Raji (cell line): ENCODE results near the gene SETD7.

ENCODE experiments used
- POLR2A ChIP-seq: IDR thresholded peaks from 2 replicates; pipeline ENCODE4 v1.6.1; 2011; ENCODE audit warnings: low read depth, low read length, control low read depth; ENCODE audit not compliant: insufficient read depth

The SETD7 gene

DNA sequence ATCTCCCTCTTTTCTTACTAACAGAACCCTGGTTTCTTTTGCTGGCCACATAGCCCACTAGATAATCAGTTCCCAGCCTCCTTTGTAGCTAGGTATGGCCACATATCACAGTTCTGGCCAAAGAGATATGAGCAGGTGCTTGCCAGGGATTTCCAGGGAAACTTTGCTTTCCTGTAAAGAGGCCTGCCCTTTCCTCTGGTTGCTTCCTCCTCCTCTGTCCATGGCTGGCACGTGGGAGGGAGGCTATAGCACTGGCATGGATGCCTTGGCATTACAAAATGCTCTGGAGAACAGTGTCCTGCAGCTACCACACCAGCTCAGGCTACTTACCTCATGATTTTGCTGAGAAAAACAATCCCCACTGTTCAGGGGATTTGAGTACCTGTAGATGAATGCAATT lies 74.6 kb downstream of the SETD7 start:
- no peak for TF ChIP-seq POLR2A

- TF ChIP-seq POLR2A = no peak
These were observed 79.7 kb downstream of the SETD7 start for GRCh38 chr4:139476363-139476762.

GRCh38 chr4:139472852-139473251 lies 83.2 kb downstream of the SETD7 start:
- no peak for TF ChIP-seq POLR2A

GRCh38 chr4:139470997-139471665 lies 84.9 kb downstream of the SETD7 start:
- TF ChIP-seq POLR2A = no peak

GRCh38 chr4:139470295-139470694 lies 85.7 kb downstream of the SETD7 start:
- no peak for TF ChIP-seq POLR2A

DNA sequence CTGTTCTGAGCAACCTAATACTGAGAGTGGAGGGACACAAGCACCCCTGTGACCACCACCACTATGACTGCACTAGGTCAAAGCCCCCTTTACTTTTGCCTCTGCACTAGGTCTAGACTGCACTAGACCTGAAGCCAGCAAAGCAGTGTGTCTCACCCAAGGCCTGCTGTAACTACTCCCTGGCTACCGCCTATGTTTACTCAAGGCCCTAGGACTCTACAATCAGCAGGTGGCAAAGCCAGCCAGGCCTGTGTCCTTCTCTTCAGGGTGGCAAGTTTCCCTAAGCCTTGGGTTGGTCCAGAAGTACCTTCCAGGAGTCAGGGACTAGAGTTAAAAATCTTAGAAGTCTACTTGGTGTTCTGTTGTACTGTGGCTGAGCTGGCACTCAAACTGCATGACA lies 86.2 kb downstream of the SETD7 start:
- TF ChIP-seq POLR2A = no peak

GRCh38 chr4:139469216-139469615 lies 86.8 kb downstream of the SETD7 start:
- no peak for TF ChIP-seq POLR2A

DNA sequence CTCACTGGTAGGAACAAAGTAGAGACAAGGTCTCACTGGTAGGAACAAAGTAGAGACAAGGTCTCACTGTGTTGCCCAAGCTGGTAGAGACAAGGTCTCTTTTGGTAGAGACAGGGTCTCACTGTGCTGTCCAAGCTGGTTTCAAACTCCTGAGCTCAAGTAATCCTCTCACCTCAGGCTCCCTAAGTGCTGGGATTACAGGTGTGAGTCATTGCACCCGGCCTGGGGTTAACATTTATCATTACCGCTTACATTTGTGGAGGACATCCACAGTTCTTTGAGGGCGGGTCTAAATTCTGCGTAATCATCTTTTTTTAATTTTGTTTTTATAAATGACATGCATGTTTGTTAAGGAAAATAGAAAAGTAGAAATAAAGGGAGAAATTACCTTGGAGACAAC lies 90.1 kb downstream of the SETD7 start:
- TF ChIP-seq POLR2A = no peak

DNA sequence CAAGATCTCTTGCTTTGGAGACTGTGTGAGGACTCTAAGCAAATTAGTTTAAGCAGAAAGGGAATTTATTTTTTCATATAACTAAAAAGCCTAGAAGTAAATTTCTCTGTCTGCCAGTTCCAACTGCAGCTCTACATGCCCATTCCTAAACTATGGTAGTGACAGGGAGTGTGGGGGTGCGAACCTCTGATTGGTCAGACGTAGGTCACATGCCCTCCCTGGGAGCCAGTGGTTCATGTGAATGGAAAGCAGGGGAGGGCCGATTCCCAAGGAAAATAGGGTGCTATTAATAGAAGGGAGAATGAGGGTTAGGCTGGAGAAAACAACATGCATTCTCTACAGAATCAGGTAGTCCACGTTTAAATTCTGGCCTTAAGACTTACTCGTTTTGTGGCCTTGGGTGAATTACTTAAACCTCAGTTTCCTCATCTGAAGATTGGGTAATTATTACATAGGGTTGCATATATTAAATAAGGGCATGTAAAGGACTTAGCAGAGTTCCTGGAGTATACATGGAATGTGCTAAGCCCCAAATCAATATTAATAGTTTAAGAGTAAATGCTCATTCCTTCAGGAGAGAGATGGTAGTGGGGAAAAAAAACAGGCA lies 94.9 kb downstream of the SETD7 start:
- TF ChIP-seq POLR2A = no peak

- TF ChIP-seq POLR2A = no peak
These were observed 95.5 kb downstream of the SETD7 start for GRCh38 chr4:139460565-139460964.

DNA sequence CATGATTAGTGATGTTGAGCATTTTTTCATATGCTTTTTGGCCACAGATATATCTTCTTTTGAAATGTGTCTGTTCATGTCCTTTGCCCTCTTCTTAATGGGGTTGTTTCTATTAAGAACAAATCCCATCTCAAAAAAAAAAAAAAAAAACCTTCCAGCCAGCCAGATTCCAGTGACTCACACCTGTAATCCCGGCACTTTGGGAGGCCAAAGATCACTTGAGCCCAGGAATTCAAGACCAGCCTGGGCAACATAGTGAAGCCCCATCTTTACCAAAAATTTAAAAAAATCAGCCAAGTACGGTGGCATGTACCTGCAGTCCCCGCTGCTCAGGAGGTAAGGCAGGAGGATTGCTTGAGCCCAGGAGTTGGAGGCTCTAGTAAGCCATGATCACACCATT lies 97.0 kb downstream of the SETD7 start:
- no peak for TF ChIP-seq POLR2A

DNA sequence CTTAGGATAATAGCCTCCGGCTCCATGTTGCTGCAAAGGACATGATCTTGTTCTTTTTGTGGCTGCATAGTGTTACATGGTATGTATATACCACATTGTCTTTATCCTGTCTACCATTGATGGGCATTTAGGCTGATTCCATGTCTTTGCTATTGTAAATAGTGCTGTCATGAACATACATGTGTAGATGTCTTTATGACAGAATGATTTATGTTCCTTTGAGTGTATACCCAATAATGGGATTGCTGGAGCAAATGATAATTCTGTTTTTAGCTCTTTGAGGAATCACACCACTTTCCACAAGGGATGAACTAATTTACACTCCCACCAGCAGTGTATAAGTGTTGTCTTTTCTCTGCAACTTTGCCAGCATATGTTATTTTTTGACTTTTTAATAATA lies 97.5 kb downstream of the SETD7 start:
- TF ChIP-seq POLR2A = no peak

GRCh38 chr4:139457318-139457717 lies 98.7 kb downstream of the SETD7 start:
- TF ChIP-seq POLR2A = no peak

DNA sequence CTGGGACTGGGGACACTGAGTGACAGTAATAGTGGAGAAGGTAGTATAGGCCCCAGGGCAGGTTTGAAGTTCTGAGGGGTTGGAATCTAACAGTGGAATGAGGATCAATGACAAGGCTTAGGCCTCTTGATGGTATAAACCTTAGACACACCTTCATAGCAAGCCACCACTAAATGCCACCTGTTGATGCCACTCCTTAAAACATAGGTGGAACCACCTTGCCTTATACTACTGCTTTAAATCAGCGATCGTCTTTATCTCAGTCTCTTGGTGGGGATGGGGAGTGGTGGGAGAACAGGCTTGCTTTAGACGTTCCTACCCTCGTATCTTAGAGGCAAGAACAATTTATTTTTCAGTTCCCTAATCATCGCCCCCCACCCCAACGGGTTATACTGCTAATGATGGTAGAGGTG lies 100.9 kb downstream of the SETD7 start:
- TF ChIP-seq POLR2A = no peak

GRCh38 chr4:139454111-139455045 lies 101.6 kb downstream of the SETD7 start, which contains the start of gene RAB33B:
RAB33B (plus strand) TSS chr4:139454121; CDS start chr4:139454196, 75 bp downstream.
- TF ChIP-seq POLR2A = peak; percentile 10
